Putamen (tissue), 1 donor: ENCODE results near the gene REEP5.
"Not testable (repeated sequence)": the region's sequence is repeated elsewhere in the genome, so short reads cannot be mapped to it uniquely, and the experiment has no call there.

ENCODE experiments used
- DNase-seq: peaks from one replicate; pipeline ENCODE4 v3.0.0-alpha.2; 2016; ENCODE audit warnings: low spot score

The REEP5 gene

DNA sequence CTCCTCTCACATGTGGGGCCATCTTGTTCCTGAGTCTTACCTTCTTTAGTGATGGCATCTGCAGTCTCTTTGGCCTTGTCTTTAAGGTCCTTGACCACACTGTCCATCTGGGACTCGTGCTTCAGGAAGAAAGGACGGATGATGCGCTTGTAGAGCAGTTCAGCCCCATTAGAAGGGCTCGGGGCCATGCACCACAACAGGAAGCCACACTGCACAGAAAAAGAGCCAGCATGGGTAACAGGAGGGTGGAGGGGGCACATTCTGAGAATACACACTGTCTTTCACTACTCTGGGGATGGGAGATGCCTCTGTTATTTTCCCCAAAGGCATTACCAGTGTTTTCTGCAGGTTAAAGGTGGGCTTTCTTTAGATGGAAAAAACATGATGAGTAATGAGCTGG is 35.1 kb downstream of the REEP5 start:
- DNase-seq = no peak

DNA sequence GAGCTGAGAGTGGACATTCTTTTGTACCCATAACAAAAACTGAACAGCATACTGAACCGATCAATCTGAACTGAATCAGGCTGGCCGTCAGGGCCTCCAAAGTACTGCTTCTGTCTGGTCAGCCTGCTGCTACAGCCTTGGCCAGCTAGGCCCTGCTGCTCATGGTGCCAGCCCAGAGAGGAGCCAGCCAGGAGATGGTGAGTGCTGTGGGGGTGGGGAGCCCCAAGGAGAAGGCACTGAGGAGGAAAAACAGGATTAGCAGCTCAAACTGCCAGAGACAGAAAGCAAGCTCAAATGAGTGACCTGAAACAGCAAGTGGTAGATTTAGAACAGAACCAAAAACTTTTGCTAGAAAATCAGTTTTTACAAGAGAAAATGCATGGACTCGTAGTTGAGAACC is 37.0 kb downstream of the REEP5 start:
- peak; percentile 53 for DNase-seq

DNA sequence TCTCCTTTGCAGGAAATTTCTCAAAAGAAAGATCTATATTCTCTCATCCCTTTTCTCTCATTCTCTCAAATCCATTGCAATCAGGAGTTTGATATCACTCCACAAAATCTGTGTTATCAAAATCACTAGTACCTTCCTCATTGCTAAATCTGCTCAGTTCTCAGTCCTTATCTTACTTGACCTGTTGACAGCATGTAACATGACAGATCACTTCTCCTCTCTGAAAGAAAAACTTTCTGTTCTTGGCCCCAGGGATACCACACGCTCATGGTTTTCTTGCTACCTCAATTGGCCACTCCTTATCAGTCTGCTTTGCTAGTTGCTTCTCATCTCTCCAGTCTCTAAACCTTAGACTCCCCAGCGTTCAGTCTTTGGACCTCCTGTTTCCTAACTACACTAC is 38.8 kb downstream of the REEP5 start:
- no peak for DNase-seq

DNA sequence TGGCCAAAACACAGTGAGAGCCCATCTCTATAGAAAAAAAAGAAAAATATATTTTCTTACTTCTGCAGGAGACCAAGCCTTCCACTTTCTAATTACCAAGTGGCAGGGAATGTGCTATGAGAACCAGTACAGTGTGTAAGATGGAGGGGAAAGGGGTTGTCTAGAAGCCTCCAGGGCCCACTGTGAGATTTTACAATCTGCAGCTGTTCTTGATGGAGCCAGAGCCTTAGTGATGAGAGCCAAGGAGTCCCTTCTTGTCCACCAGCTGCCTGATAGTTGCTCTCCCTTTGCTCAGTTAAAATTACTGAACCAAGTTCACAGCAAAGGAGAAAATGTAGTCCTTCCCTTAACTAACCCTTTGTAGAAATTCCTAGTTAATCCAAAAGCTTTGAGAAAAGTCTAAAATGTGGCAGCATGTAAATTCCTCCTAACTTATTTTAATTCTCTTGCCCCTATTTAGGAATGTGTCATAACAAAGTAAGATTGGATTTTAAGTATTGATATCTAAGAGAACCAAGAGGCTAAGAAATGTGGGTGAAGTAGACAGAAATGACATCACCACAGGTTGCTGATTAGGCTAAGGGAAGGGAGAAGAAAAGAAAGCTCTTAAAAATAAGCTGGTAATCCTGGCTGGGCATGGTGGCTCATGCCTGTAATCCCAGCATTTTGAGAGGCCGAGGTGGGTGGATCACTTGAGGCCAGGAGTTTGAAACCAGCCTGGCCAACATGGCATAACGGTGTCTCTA is 41.6 kb downstream of the REEP5 start:
- DNase-seq = no peak

DNA sequence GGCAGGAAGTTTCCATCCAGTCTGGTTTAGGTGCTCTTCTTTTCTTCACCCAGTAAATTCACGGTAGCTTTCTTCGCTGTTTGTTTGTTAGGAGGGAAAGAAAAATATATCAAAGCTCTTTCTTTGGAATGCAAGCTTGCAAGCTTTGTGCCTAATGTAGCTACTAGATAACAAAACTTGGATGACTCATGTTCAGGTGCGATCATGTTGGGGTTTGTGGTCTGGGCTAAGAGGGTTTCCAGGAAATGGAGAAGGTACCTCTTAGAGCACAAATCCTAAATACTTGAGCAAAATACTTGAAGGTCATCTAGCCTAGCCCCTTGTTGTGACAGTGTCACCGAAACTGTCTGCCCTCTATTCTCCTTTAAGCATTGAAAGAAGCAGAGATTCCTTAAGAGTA is 43.3 kb downstream of the REEP5 start:
- no peak for DNase-seq

DNA sequence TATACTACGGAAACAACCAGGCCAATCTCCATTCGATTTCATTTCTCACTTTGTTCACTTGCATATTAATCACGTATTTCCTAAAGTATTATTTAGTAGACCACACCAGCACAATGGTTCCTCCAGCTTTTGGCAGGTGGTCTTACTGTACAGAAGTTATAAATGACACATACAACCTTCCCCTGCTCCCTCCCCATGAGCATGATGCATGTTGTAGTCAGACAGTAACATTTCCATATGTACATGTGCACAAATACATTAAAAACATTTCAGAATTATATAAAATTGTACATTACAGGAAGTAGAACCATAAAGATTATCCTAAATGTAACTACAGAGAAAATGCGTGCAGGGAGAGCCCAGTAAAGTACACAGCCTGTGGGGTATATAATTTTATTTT is 43.9 kb downstream of the REEP5 start:
- DNase-seq = no peak

DNA sequence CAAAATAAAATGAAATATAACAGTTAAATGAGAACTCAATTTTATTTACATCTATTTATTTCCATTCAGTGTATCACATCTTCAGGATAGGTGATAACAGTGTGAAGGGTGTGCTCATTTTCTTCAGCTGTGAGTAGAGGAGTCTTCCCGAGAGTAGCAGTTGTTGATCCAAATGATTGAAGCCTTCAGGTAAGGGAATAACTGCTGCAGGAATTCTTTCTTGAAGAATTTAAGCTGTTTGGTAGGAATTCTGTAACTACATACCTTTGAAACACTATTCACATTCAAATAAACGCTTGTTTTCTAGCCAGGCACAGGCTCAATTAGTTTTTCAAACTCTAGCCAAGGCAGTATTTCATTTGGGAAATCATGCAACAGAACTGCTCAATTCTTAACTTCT is 45.7 kb downstream of the REEP5 start:
- DNase-seq = no peak

DNA sequence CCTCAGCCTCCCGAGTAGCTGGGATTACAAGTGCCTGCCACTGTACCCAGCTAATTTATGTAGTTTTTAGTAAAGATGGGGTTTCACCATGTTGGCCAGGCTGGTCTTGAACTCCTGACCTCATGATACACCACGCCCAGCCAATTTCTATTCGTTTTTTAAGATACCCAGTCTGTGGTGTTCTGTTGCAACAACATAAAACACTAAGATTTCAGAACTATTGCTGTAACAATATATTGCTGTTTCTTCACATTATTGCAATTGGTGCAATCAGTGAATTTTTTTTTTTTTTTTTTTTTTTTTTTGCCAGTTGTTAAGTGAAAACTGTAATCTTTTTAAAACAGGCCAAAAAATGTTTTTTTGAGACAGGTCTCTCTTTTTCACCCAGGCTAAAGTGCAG is 51.1 kb downstream of the REEP5 start:
- DNase-seq = no peak

DNA sequence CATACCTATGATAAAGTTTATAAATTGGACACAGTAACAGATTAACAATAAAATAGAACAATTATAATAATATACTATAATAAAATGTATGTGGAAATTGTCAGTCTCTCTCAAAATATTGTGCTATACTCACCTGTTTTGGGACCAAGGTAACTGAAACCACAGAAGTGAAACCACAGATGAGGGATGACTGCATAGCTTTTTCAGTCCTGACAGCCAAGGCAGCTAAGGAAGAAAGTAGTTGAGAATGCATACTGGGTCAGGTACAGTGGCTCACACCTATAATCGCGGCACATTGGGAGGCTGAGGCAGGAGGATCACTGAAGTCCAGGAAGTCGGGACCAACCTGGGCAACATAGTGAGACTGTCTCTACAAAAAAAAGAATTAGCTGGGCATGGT is 52.1 kb downstream of the REEP5 start:
- DNase-seq = no peak

DNA sequence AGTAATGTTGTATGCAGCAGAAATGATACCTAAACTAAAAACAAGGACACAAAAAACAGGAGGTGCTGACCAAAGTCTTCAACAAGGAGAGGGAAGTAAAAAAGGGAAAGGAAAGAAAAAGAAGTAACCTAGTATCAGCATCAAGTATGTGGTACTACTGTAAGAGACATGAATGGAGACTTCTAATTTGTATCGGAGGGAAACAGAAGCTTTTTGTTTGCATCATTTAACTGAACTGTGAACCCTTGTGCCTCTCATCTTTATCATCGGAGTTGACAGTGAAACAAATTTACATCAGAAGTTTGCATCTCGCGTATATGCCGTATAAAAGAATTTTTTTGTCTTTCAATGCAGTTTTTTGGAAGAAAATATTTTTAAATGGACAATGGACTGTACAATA is 54.6 kb downstream of the REEP5 start:
- DNase-seq = no peak

DNA sequence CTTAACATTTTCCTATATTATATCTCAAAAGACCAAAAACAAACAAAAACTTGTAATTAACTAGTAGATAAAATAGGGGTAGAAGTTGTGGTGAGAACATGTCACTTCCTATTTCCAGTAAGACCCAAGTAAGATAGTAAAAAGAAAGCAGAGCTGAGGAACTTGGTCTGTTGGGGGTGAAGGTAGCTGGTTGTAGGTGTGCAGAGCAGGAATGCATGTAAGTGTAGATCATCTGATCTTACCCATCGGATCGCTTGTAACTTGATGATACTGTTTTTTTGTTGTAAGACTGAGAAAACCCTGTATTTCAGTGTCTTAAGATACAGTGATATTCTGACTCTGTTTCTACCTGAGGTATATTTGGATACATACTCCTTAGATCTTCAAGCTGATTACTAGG is 55.3 kb downstream of the REEP5 start:
- no peak for DNase-seq

DNA sequence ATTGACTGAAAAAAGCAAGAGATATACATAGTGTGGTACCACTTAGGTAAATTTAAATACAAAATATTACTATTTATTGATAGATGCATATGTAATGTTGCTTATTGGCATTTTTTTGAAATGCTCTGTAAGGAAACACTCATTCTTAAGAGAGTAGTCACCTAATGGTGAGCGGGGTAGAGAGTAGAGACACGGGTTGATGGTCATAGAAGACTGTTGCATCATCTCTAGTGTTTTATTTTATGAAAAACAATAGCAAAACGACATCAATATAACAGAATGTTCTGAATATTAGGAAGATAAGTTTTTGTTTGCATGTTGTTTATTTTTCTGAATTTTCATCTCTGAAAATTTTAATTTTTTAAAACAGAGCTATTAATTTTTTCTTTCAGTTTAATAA is 56.9 kb downstream of the REEP5 start:
- no peak for DNase-seq

DNA sequence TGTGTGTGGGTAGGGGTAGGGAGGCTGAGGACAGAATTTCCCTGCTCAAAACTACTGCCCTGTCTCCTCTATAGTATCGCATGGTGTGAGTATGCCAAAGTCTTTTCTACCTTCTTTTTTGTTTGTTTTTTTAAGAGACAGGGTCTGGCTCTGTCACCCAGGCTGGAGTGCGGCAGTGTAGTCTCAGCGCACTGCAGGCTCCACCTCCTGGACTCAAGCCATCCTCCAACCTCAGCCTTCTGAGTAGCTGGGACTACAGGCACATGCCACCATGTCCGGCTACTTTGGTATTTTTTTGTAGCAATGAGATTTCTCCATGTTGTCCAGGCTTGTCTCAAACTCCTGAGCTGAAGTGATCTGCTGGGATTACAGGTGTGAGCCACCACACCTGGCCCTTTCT is 58.5 kb downstream of the REEP5 start:
- no peak for DNase-seq

DNA sequence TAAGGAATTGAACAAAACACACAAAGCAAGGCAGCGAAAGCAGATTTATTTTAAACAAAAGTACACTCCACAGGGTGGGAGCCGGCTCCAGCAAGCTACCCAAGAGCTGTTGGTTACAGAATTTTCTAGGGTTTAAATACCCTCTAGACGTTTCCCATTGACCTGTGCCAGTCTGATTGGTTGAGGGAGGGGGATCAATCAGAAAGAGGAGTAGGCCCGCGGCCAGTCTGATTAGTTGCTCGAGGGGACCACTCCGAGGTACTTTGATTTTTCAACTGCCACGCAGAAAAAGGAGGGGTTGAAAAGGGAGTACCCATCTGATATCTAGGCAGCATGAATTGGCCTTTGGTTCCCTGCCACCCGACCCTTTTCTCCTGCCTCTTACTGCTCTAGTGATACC is 59.9 kb downstream of the REEP5 start:
- no peak for DNase-seq

DNA sequence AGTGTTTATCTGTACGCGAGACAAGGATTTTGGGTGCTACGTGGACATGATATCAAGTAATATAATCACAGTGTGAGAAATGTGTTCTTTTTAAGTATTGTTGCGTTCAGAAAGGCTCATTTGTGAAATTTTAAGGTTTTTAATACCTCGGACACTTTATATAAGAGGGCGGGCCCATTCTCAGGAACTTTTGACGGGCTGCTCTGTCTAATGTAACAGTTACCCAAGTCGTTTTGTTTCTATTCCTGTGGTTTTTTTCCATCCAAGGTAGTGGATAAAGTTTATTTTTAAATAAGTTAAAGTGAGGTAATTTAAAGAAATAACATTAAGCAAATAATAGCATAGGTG is 60.4 kb downstream of the REEP5 start:
- no peak for DNase-seq

DNA sequence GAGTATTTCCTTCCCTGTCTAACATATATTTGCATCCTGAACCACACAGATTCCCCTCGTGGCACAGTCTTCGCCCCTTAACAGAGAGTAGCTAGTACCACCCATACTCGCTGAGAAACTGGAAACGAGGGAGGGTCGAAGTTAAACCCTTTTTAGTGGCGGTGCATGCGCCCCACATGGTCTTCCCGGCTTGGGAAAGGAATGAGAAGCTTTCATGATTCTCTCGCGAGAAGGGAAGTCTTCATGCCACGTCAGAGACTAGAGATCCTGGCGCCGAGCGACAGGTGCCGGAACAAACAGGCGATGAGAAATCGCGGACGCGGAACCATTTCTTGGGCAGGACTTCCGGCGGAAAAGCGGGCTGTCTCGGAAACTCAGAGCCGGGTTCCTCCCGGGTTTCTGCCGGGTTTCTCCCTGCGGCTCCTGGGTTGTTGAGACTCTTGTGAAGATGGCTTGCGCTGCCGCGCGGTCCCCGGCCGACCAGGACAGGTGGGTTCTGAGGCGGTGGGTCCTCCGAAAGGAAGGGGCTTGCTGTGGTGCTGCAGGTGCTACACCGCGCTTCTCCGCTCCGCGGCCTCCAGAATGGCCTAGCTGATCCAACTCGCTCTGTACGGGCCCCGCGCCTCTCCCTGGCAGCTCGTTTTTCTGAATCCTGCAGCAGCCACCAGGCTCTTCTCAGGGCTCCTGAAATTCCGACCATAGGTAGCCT is 60.9 kb downstream of the REEP5 start, which contains the start of gene SRP19:
Gene SRP19 (plus strand): TSS at position 359 of the 709 bp plus-strand sequence. CDS start 90 bp downstream, at position 449.
- DNase-seq = peak; percentile 96

DNA sequence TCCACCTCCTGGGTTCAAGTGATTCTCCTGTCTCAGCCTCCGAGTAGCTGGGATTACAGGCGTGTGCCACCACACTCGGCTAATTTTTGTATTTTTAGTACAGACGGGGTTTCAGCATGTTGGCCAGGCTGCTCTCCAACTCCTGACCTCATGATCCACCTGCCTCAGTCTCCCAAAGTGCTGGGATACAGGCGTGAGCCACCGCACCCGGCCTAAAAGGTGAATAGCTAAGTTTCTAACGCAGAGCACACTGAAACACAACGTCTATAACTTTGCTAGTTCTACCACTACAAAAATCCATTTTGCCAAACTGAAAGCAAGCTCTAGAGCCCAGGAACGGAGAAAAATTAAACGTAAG is 61.5 kb downstream of the REEP5 start:
- not testable (repeated sequence) for DNase-seq

DNA sequence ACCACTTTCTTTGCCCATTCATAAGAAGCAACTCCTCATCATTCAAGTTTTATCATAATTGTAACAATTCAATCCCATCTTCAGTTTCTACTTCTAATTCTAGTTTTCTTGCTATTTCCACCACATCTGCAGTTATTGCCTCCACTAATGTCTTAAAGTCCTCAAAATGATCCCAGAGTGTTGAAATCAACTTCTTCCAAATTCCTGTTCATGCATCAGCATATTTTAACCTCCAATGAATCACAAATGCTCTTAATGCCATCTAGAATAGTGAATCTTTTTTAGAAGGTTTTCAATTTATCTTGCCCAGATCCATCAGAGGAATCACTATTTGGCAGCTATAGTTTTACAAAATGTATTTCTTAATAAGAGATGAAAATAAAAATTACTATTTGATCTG is 64.2 kb downstream of the REEP5 start:
- no peak for DNase-seq

DNA sequence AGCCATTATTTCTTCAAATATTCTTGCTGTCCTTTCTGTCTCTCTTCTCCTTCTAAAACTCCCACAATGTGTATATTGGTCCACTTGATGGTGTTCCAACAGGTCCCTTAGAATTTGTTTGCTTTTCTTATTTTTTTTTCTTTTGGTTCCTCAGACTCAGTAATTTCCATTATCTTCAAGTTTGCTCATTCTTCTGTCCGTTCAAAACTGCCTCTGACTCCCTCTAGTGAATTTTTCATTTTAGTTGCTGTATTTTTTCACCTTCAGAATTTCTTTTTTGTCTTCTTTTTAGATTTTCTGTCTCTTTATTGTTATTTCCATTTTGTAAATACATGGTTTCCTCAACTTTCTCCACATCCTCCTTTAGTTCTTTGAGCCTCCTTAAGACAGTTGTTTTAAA is 67.4 kb downstream of the REEP5 start:
- DNase-seq = no peak

DNA sequence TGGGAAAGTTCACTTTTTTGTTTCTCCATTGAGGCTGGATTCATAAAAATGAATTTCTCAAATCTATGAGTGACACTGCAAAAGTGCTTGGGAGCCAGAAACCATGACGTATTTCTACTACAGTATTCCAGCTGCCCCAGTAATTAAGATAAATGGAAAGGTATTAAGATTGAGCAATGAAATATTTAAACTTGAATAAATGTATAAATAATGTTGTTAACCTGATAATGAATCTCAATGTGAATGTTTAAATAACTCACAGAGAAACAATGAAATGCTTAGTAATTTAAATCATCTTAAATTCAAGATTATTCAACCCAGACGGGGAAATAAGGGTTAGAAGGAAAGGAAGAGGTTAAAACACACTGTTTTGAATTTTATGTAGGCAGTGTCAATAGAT is 72.1 kb downstream of the REEP5 start:
- no peak for DNase-seq

DNA sequence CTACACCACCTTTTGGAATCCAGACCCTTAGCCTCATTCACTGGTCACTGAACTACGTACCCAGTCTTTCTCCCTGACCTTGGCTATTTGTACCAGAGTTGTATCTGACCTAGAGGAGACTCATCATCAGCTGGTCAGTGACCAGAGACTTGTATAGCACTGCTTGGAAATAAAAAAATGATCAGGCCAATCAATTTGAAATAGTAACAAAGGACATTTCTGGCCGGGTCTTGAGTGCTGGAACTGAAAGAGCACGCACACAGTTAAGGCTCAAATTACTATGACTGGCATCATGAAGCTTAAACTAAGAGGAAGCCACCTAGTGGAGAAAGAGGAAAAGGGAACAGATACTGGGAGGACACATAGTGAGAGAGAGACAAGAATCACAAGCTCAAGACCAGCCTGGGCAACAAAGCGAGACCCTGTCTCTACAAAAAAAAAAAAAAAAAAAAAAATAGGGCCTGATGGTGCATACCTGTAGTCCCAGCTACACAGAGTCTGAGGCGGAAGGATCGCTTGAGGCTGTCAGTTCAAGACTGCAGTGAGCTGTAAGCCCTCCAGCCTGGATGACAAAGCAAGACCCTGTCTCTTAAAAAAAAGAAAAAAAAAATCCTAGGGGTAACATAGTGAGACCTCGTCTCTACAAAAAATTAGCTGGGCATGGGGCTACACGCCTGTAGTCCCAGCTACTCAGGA is 73.8 kb downstream of the REEP5 start:
- peak; percentile 58 for DNase-seq

DNA sequence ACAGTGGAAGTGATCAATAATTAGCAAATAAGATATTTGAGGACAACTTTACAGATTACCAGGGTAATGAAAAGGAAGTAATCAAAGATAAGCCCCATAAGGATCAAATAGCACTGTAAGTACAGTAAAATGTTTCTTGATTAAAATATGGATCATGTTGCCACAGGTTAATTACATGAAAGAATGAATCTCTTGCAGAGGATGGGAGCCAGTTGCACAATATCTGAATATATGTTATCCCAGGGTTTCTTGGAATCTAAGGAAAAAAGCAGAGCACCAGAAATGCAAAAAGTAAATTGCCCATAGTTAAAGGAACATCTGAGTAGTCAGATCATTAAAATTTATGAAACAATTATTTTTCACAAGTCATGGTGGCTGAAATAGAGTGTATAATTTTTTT is 74.7 kb downstream of the REEP5 start:
- no peak for DNase-seq

DNA sequence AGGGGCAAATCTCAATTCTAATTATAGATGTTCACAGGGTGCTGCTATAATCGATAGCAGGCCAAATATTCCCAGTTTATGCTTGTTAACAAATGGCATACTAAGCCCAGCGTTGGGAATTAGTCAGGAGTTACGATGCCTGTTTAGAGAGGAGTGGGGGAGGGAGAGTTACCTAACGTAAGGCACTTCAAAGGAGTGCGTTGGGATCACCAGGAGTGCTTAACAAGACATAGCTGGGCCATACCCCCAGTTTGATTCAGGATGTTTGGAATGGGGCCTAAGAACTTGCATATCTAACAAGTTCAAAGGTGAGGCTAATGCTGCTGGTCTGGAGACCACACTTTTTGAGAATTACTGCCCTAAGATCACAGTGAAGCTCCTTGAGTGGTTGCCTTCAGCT is 75.5 kb downstream of the REEP5 start:
- no peak for DNase-seq
